Islet of Langerhans (tissue), 1 donor: ENCODE measurements around the gene STARD7.
"Not testable (repeated sequence)": the region's sequence is repeated elsewhere in the genome, so short reads cannot be mapped to it uniquely, and the experiment has no call there.

Source experiments
- FAIRE-seq: peaks from one replicate; lab custom pipeline; 2011; peaks lifted over from hg19 to GRCh38; lab: Jason Lieb, UNC

Gene STARD7, protein sequence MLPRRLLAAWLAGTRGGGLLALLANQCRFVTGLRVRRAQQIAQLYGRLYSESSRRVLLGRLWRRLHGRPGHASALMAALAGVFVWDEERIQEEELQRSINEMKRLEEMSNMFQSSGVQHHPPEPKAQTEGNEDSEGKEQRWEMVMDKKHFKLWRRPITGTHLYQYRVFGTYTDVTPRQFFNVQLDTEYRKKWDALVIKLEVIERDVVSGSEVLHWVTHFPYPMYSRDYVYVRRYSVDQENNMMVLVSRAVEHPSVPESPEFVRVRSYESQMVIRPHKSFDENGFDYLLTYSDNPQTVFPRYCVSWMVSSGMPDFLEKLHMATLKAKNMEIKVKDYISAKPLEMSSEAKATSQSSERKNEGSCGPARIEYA

DNA sequence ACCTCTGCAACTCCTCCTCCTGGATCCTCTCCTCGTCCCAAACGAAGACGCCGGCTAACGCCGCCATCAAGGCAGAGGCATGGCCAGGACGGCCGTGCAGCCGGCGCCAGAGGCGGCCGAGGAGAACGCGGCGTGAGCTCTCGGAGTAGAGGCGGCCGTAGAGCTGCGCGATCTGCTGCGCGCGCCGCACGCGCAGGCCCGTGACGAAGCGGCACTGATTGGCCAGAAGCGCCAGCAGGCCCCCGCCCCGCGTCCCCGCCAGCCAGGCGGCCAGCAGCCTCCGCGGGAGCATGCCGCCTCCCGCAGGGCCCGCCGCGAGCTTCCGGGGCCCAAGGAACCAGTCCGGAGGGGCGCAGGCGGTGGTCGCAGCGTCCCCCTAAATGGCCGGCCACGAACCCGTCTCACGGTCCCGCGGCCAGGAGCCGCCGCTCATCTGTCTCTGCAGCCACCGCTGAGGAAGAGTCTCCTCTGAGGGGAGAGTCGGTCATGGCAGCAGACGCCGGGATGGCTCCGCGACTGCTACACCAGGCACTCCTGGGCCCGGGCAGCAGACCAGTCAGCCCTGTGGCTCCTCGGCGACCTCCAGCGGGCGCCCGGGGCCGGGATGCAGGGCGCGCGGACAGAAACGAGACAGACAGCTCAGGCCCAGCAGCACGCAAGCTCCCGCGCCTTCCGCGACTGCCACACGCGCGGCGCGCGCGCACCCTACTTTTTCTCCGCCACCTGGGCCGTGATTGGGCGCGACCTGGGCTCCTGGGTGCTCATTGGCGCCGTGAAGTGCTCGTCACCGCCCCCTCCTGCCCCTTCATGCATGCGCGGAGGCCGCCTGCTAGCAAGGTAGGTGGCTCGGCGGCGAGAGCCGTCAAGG is at the start of gene STARD7:
TSS of gene STARD7 (minus strand) at position 685 of the 868 bp plus-strand sequence. CDS start at position 292, 393 bp downstream.
- no peak for FAIRE-seq

DNA sequence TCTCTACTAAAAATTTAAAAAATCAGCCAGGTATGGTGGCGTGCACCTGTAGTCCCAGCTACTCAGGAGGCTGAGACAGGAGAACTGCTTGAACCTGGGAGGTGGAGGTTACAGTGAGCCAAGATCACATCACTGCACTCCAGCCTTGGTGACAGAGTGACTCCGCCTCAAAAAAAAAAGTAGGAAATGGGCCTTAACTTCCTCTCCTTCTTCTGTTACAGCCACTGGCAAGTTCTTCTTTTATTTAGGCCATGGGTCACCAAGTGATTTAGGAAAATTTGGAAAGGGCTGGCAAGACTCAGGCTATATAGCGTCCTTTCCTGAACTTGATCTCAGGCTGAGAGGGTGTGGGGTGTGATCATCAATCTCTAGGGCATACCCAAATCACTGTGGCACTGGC is 49.1 kb upstream of the STARD7 start:
- FAIRE-seq, result not testable (repeated sequence)

DNA sequence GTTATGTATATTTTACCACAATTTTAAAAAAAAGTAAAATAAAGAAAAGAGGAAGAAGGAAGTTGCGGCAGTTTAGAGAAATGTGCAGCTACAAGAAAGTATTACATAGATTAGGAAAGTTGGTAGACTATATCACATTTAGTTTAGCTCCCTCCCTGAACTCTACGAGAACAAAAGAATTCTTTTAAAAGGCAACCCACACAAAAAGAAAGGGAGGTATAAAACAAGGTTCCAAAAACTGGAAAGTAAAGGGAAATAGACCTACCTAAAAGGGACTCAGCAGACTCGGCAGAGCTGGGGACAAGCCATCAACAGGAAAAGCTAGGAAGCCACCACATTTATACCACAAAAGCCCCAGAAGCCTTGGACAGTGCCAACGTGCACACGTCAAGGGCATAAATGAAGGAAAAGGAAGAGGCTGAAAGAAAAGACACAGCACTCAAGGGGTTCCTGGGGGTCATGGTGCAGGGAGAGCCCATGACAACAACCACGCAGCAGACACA is 48.0 kb upstream of the STARD7 start:
- no peak for FAIRE-seq

DNA sequence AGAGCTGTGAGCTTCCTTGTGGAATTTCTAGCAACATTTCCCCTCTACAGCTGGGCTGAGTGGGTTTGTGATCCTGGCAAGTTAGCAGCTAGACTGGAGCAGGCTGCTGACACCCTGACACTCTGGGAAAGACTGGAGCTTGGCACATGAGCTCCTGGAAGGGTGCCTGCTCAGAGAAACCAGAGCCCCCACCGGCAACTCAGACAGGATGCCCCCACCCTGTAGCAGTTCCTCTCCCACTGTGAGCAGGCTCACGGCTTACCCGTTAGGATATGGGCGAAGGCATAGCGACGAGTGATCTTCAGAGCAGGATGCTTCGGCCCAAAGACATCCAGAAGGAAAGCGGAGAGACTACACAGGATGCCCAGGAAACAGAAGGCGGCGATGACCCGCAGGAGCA is 45.9 kb upstream of the STARD7 start:
- no peak for FAIRE-seq

DNA sequence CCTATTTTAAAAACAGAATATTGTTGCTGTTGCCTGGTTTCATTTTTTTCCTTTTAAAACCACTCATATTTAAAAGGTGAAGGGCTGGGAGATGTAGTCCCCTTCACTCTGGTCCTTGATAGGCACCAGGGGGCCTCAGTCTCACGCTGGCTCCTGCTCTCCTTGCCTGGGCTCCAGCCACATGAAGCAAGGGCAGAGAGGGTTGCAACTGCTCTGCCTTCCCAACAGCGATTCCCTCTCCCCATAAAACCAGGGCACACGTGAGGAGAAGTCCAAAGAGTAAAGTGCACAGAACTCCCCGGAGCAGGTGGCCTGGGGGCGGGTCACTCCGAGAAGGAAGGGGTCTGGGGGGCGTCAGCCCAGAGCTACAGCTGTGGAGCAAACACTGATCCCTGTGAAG is 44.4 kb upstream of the STARD7 start:
- no peak for FAIRE-seq

DNA sequence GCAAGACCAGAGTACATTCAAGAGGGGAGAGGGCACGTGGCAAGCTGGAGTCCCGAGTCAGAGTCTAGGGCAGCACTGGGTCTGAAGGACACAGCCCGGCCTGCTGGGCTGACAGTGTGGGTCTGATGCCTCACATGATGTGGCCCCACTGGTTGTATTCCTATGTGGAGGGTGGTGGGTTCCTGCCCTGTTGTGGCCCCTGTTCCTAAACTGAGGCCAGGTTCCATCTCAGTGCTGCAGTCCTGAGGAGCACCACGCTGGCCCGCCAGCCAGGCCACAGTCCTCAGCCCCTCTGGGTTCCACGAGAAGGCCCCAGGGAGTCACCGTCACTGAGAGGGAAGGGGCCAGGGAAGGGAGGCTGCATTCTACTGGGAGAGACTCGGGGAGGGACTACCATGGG is 43.9 kb upstream of the STARD7 start:
- FAIRE-seq, result no peak

DNA sequence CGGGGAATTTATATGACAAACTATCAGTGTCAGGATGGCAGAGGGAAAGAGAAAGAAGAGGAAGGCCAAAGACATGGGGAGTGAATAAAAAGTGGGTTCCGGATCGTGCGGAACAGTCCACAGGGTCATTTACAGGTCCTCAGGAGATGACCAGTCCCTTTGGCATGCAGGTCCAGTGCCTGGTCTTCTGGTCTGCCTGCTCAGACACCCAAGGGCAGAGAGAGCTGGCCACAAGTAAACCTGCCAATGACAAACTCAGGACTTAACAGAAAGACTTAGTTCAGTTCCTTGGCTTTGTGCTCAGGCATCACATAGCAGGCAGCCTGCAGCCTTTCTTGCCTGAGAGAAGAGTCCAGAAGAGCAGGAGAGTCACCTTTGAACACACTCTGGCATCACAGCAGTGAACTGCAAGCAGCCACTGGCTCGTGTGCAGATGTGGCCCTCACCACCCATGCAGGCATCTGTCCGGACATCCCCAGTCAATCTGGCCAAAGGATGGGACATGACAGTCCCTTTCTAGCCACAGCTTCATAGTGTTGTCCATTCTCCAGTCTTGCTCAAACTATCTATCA is 43.2 kb upstream of the STARD7 start:
- no peak for FAIRE-seq

DNA sequence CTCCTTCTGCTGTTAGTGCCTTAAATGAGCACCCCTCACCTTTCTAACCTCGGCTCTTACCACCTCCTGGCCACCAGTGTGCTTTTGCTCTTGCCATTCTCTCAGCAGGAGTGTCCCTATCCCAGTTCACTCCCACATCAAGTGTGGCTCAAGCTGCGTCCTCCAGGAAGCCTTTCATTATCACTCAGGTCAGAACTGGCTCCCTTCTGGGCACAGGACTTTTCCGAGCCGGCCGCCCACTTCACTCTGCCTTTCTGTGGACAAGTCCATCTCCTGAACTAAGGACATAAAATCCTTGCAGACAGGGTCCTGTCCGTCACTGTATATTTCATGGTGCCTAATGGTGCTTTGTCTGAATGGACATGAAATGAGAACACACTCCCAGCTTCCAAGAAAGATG is 41.6 kb upstream of the STARD7 start:
- no peak for FAIRE-seq

DNA sequence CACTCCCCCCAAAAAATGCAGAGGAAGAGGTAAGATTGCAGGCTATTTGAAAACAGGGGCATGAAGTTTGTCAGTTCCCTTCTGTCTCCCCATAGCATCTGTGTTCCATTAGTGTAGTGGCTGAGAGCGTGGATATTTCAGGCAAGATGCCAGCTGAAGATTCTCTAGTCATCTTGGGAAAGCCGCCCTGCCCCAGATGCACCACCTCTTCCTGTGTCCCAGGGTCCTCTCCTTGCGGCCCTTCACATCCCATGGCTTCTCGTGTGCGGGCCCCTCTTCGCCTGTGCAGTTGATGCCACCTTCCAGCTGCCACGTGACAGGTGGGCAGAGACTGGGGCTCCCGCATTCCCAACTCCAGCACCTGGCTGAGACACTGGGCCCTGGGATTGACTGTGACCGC is 41.0 kb upstream of the STARD7 start:
- FAIRE-seq, result no peak

DNA sequence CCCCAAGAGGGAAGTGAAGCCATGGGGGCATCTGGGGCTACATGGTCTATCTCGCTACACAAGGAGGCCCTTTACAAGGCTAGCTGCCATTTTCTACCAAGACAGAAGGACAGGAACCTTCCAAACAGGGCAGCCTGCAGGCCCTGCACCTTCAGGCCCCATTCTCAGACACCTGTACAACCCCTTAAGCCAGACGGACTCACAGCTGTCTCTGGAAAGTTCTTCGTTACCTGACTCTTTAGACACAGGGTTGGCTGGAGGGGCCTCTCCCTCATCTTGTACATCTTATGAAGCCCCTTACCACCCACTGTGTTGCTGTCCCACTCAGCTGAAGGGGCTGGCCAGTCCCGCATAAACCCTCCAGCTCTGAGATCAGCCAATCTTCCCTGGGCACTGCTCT is 40.0 kb upstream of the STARD7 start:
- no peak for FAIRE-seq

DNA sequence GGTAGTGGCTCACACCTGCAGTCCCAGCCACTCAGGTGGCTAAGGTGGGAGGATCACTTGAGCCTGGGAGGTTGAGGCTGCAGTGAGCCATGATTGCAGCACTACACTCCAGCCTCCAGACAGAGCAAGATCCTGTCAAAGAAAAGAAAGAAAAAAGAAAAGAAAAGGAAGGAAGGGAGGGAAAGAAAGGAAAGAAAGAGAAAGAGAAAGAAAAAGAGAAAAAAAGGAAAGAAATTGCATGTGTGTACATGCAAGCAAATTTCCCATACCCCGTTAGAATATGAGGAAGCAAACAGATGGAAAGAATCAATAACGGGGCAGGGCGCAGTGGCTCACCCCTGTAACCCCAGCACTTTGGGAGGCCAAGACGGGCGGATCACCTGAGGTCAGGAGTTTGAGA is 39.3 kb upstream of the STARD7 start:
- FAIRE-seq, result no peak

DNA sequence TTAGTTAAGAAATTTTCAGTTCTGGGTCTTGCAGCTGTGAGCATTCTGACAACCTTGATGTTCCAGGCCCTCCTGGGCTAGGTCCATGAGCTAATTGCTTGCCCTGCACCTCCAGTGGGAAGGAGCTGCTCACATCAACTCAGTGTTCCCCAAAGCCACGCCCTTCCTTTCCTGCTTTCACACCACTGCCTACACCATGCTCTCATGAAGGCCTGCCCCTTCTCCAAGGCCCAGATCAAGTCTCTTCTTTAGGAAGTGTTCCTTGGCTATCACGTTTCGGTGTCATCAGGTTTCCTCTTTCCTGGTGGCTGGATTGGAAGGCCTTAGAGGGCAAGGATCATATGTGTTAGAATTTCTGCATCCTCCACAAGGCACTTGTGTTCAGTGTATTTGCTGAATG is 38.4 kb upstream of the STARD7 start:
- no peak for FAIRE-seq

DNA sequence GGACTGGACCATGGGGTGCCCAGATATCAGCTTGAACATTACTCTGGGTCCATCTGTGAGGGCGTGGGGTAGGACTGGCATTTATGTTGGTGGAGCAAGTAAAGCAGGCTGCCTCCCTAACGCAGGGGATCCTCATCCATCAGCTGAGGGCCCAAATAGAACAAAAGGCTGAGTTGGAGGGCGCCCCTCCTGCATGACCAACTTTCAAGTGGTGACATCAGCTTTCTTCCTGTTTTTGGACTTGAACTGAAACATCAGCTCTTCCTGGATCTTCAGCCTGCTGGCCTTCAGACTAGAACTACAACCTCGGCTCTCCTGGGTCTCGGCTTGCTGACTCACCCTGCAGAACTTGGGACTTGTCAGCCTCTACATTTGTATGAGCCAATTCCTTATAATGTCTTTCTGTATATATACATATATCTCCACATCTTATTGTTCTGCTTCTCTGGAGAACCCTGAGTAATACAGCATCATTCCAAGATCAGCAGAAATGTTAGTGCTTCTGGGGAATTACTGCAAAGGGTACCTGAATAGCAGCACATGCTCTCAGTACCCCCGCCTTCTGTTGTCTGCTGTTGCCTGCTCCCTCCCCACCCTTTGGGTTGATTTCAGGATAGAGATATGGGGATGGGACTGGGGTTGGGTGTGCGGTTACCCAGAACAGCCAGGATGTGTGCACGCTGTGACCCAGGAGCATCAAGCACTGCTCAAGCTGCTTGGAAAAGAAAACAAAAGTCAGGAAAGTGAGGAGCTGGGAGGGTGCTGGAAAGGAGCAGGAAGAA is 37.2 kb upstream of the STARD7 start:
- FAIRE-seq, result no peak

DNA sequence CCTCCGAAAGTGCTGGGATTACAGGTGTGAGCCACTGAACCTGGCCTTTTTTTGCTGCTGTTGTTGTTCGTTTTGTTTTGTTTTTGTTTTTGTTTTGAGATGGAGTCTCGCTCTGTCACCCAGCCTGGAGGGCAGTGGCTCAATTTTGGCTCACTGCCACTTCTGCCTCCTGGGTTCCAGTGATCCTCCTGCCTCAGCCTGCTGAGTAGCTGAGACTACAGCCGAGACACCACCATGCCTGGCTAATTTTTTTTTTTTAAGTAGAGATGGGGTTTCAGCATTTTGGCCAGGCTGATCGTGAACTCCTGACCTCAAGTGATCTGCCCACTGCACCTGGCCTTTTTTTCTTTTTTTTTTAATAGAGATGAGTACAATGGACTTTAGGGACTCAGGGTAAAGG is 35.2 kb upstream of the STARD7 start:
- FAIRE-seq, result no peak

DNA sequence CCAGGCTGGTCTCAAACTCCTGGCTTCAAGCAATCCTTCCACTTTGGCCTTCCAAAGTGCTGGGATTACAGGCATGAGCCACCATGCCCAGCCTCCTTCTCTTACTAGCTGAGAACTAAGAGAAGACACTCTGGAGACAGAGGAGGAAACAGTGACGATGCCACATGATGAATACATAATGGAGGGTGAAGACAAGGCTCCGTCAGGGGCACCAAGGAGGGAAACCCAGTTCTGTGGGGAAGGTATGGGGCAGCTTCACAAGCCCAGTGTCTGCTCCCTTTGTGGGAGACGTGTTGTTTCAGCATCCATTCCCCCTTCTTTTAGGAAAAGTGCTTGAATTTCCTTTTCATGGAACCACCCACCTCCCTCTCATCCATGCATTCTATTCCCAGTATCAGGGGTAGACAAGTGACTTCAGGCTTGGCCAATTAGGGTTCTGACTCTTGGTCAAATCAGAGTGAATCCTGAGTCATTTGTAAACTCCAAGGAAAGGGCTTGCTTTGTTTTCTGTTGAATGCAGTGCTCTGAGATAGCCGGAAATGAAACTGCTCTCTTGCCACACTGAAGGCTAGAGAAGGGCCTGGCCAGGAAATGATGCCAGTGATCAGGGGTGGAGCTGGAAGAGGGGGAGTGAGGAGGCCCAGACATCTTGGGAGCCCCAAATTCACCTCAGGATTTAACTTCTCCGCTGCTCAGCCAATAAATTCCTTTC is 33.4 kb upstream of the STARD7 start:
- no peak for FAIRE-seq

DNA sequence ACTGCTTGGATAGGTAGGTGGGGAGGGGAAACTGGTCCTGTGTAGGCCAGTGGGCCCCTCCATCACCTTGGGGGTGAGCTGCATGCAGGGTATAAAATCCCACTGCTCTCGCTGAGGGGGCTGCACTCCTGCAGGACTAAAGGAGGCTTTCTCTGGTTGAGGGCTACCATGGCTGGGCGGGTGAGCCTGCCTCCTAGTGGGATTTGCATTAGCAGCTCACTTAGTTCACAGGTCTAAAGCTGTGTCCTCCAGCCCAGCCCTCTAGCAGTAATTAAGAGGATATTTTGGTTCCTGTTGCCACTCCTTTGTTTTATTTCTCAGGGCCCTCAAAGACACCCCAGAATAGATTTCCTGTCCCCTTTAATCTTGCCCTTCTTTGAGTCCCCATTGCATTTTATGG is 32.6 kb upstream of the STARD7 start:
- FAIRE-seq, result no peak

DNA sequence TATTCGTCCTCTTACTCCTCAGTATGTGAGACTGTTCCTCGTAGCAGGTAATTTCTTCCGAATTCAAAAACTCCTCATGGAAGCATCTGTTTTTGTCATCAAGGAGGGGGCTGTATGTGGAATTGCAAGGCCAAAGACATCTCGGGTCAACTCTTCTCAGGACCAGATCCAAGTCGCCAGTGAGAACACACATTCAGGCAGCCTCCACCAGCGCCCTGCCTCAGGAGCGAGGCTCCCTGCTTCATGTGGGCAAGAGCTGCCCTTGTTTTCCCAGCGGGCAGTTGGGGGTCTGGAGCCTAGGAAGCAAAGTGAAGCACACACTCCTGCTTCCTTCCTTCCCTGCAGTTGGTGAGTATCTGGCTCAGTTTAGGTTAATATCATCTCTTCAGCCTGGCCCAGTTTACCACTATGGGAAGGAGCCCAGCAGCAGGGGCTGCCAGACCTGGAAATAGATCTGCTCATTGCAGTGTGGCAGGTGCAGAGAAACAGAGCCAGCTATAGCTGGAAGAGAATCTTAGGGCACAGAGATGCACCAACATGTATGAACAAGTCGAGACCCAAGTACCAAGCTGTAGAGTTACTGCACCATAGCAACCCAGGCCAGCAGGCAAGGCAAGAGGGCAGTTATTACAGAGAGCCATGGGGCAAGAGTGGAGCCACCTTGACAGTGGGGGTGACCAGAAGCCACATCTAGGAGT is 31.9 kb upstream of the STARD7 start:
- FAIRE-seq, result no peak

DNA sequence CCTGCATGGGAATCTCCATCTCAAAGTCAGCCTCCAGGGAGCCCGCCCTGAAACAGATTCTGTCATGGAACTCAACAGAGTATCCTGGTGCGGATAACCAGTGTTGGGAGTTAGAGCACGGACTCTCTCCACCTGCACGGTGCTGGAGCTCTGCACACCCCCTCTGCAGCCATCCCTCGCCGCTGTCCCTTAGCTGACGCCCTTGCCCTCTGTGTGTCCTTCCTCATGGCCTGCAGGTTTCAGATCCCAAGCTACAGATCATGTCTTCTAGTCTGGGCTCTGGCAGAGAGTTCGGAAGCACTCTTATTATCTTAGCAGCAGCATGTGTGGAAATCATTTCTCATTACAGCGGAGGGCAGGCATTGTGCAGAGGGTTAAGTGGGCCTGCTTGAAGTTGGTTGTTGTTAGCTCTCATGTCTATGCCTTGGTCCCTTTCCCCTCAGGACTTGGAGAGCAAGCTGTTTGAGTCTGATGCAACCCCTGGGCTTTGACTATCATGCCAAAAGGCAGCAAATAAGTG is 31.2 kb upstream of the STARD7 start:
- no peak for FAIRE-seq

DNA sequence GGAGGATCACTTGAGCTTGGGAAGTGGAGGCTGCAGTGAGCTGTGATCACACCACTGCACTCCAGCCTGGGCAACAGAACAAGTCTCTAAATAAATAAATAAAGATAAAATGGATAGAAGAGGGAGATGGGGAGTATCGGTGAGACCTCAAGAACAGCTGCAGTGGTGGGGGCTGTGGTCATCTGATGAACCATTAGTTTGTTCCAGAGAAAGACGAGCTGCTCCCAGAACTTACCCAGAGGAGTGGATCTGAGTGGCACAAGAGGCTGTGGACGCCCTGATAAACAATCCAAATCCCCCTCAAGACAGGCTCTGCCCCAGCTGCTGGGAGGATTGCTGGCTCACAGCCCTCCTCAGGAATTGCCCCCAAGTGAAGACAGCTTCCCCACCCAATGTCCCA is 30.5 kb upstream of the STARD7 start:
- no peak for FAIRE-seq

DNA sequence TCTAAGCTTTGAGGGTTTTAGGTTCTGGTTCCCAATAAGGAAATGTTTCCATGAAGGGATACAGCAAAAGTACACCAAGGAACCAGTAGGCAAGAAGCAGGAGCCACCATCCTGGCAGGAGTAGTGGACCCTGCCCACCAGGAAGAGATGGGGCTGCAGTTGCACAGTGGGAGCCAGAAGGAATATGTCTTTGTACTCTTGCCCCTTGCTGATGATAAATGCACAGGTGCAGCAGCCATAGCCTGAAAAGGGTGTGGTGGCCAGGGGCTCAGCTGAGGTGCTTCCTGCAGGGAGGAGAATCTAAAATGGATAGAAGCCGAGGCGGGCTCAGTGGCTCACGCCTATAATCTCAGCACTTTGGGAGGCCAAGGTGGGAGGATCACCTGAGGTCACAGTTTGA is 29.6 kb upstream of the STARD7 start:
- no peak for FAIRE-seq

DNA sequence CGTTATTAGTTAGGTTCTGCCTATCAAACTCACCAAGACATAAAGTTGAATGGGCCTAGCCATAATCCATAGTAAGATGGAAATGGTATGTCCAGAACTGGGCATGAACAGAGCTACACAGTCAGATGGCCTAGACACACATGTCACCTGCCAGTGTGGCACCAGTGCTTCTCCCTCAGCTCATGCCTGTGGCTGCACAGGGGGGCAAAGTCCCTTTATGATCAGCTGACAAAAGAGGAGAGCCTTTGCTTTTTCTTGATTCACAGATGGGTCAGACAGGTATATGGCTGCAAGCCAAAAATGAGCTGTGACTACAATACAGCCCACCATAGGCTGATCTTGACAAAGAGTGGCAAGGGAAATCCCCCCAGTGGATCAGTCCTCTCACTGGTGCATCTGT is 28.3 kb upstream of the STARD7 start:
- FAIRE-seq, result no peak
